HG02870 (cell line): ENCODE measurements around the gene PIK3C2G.
"Not testable (repeated sequence)": the region's sequence is repeated elsewhere in the genome, so short reads cannot be mapped to it uniquely, and the experiment has no call there.

Experiments
- ATAC-seq: cut with Tn5 transposase; IDR thresholded peaks from one replicate; pipeline ENCODE4 v1.9.1; 2021; ENCODE audit warnings: mild to moderate bottlenecking, moderate library complexity; ENCODE audit not compliant: unreplicated experiment

The PIK3C2G gene

DNA sequence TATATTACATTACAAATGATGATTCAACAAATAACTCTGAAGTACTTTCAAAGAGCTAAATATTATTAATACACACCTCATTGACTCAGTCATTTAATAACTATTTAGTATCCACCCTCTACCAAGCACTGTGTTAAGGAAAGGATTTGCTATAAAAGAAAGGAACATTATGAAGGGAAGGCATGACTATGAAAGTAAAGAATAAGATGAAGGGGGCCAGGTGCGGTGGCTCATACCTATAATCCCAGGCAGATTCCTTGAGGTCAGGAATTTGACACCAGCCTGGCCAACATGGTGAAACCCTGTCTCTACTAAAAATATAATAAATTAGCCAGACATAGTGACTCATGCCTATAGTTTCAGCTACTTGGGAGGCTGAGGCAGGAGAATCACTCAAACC lies 368.6 kb downstream of the PIK3C2G start:
- no peak for ATAC-seq

DNA sequence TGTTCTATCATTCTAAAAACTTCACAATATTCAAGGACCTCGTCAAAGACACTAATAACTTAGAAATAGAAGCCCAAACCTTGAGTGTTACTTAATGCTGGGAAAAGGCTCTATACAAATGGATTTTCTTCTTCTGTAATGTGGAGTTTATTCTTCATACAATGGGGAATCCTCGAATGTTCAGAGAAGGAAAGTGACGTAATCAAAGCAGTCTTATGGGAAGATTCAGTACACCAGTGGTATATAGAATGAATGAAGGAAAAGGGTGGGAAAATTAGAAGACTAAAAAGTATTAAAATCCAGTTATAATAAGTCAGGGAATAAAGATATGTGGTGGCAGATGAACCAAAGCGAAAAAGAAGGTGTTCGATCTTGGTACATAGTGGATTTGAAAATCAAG lies 370.0 kb downstream of the PIK3C2G start:
- no peak for ATAC-seq

DNA sequence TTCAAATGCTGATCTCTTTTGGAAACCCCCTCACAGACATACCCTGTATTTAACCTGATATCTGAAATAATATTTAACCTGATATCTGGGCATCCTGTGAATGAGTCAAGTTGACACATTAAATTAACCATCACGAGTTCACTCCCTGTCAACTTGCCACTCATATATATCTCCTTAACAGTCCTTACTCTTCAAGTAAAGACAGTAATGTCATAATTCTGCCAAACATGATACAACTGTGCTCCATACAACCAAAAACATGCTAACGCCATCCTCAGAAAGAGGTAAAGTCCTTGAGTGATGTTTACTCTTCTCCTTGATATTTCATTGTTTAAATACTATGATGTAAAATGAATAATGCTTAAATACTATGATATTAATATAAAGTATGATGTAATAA lies 371.5 kb downstream of the PIK3C2G start:
- no peak for ATAC-seq

DNA sequence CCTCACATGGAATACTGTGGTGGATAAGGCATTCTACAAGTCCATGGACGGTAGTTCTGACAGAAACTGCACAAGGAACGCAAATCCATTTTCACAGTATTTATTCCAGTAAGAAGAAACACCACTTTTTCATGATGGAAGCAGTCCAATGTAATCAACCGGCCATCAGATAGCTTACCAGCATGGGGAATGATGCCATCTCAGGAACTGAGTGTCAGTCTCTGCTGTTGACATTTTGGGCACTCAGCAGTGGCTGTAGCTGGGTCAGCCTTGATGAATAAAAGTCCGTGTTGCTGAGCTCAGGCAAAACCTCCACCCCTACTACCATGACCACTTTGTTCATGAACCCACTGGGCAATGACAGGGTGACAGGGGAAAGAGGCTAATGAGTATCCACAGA lies 373.1 kb downstream of the PIK3C2G start:
- no peak for ATAC-seq

DNA sequence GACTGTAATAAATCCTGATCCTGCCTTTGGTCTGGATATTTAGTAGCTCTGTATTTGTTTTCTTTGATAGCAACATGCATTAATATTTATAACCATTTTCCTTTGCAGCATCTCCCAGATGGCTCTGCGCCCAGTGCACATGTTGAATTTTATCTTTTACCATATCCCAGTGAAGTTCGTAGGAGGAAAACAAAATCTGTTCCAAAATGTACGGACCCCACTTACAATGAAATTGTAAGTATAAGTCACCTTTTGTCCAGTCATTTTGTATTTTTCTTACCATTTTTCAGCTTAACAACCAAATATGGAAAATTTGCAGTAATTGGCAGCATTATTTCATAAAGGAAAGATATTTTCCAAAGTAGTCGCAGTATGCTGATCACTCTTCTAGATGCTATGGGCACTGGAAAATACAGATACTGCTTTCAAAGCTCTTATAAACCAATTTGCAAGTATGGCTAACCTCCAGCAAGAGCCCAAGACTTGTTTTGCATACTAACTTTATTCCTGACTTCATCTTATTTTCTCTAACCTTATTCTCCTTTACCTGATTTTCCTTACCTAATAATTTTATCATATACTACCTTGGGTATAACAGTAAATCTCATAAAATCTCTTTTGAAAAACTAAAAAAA lies 379.1 kb downstream of the PIK3C2G start:
- no peak for ATAC-seq

DNA sequence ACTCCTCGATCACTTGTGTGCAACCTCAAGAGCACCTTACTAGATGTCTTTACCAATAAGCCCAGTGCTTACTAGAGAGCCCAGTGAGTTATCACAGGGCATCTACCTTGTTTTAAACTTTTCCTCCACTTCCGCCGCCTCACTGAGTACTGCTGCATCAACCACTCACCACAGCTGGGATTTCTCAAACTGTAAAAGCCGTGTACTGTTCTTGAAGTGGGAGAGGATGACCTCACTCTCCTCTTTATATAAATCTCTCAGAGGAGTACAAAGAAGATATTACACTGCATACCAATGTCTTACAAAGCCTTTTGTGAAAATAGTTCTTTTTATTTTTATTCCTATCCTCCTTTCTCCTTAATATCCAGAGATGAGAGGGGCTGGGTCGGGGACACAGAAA lies 382.4 kb downstream of the PIK3C2G start:
- no peak for ATAC-seq

DNA sequence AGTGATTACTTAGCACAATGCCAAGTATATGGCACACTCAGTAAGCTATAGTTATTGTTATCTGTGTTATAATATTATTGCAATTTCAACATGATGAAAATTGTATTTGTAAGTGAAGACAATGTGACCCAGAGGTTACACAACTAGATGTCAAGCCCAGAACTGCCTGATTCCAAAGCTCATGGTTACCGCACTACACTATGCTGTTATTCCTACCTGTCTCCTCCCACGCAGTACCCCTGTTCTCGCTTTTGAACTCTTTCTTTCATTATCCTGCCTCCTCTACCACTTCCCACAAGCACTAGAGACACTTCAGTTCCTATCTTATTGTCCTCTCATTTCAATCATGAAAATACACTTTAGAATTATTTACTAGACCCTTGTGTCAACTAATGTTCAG lies 383.2 kb downstream of the PIK3C2G start:
- ATAC-seq: no peak

DNA sequence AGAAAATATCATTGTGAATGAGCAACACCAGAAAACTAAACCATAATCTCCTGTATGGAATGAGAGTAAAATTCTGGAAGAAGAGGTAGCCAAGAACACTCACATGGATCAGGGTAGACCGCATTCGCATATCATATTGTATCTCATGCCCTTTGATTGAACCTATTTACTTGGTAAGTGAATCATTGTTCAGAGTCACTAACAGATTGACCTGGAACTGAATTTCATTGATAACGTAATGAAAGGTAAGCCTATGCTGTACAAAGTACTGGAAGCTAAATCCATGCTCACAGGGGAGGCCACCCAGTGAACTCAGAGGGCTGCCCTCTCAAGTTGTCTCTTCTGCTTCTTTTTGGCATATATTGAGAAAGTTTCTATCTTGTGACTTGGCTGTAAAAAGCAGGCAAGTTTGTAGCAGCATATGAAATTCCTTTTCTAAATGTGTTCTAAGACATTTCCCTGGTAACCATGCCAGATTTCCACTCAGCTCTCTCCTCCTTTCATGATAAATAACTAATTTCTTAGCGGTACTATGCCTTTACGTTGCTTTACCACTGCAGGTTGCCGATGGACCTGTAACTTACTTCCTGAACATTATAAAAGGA lies 385.1 kb downstream of the PIK3C2G start:
- ATAC-seq: no peak

DNA sequence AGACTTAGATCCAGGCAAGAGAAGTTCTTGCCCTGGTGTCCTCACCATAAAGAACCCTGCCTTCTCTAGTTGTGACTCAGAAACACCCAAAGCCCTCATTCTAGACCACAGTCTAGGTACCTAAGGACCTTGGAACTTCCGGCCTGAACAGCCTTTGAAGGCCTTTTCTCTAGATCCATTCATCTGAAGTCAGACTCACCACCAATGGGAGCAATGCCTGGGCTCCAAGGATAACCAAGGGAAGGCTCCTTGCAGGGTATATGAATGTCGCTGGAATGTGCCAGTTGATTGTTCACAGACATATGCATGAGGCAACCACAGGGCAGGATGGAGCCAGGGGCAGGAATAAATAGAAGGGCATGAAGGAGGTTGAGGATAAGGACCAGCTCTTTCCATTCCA lies 390.2 kb downstream of the PIK3C2G start:
- ATAC-seq: no peak

DNA sequence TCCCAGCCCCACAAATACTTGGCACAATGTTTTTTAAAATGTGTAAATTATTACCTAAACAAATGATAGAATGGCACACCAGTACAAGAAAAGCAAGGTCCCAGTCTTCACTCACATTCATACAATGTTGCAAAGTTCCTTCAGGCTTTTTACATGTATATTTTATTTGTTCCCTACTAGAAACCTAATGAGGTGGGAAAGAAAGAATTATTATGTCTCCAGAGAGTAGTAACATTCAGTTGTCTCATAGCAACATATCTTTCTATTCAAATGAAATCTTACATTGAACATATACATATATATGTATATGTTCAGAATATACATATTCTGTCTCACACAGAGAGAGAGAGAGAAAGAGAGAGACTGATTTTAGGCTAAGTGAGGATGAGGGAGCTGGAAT lies 391.3 kb downstream of the PIK3C2G start:
- ATAC-seq: no peak

DNA sequence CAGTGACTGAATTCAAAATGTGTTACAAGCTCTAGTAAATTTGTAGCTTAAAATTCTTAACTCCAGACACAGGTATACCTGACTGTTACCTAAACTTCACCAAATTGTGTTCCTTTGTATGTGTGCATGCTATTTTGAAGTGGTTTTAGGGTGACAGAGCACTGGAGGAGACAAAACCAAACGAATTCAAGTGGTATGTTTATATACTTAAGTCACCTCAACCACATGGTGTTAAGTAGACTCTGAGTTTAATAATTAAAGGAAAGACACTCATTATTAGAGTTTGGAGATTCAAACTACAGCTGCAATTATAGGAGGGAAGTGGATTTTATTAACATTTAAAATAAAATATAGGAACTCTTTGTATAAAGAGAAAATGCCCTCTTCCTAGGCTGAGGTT lies 392.1 kb downstream of the PIK3C2G start:
- no peak for ATAC-seq

DNA sequence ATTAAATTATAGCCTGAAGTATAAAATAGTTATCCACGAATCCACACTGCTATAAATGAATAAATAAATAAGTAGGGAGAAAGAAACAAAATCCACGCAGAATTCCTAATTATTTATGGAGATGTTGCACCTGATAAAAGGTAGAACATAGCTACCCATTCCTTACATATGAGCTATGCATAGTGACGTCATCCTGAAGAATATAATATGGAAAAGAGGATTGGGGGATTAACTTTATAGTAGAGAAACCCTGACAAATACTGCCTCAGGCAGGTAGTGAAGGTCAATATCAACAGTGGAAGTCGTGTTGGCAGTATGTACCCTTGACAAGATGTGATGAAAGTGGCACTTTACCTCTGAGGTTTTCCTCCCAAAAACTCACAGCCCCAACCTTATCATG lies 394.0 kb downstream of the PIK3C2G start:
- ATAC-seq: no peak

DNA sequence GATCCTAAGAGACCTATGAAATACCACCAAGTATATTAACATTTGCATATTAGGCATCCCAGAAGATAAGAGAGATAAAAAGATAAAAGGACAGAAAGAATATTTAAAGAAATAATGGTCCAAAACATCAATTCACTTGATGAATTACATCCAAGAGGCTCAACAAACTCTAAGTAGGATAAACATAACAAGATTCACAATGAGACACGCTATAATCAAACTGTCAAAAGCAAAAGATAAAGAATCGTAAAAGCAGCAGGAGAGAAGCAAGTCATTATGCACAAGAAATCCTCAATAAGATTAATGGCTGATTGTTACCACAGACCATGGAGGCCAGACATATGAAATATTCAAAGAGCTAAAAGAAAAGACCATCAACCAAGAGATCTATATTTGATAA lies 396.9 kb downstream of the PIK3C2G start:
- no peak for ATAC-seq

DNA sequence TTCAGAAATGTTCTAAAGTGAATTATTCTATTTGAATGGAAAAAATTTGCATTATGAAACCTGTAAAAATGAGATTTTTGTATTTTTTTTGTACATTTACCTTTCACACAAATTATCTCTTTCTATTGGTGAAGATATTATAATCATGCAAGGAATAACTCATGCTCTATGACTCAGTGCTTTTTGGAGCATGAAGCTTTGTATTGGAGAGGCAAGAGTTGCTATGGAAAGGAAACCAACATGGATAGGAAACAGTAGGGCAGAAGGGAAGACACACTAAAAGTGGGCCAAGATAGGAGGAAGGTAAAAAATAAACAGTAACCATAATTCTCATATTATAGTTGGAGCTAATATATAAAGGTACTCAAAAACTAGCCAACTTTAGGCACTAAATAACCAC lies 397.5 kb downstream of the PIK3C2G start:
- no peak for ATAC-seq

DNA sequence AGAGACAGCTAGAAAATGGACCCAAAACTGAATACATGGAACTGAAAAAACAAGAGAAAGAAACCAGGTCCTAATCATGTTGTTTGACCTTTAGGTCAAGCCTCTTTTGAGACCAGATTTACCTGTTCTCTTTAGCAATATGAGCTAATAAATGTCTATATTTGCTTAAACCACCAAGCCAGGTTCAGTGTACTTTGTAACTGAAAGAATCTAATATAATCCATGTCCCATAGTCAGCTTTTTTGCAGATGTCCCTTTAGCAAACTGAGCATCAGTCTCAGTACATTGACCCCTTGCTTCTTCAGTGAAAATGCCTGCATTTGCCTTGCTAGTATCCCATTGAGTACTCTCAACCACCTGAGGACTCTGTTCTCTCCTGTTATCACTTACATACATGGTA lies 414.8 kb downstream of the PIK3C2G start:
- ATAC-seq: no peak

DNA sequence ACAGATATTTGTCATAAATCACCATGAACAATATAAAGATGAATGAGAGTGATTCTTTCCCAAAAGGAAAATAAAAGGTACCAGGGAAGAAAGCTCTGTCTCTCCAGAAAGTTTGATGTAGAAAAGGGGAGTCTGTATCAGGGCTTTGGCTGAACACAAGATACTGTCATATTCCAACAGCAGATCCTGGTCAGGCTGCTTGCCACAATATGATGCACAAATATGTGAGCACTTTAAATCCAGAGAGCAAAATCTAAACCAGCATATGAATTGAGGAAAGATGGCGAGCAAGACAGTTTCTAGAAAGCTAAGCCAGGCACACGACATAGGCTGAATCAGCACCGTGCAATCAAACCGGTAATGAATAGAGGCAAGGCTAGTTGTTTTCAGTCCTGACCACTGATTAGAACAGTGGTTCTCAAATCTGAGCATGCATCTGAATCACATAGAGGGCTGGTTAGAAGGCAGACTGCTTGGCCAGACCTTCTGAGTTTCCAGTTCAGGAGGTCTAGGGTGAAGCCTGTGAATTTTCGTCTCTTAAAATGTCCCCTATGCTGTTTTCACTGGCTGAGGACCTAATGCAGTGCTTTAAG lies 415.8 kb downstream of the PIK3C2G start:
- ATAC-seq: no peak

DNA sequence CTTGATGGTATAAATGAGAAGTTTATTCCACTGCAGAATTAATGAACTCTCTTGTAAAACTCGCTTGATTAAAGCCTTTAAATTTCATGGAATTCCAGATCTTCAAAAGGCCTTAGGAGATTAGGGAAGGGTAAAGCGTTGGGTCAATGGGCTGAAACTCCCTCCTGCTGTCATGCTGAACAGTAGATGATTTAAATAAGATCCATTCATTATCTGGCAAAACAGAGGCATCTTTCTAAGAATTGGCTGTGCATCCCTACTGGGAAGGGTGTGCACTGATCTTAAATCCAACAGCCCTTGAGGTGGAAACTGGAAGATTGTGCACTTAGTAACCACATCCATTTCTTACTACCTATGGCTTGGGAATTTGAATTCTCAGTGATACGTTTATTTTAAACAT lies 420.5 kb downstream of the PIK3C2G start:
- no peak for ATAC-seq

DNA sequence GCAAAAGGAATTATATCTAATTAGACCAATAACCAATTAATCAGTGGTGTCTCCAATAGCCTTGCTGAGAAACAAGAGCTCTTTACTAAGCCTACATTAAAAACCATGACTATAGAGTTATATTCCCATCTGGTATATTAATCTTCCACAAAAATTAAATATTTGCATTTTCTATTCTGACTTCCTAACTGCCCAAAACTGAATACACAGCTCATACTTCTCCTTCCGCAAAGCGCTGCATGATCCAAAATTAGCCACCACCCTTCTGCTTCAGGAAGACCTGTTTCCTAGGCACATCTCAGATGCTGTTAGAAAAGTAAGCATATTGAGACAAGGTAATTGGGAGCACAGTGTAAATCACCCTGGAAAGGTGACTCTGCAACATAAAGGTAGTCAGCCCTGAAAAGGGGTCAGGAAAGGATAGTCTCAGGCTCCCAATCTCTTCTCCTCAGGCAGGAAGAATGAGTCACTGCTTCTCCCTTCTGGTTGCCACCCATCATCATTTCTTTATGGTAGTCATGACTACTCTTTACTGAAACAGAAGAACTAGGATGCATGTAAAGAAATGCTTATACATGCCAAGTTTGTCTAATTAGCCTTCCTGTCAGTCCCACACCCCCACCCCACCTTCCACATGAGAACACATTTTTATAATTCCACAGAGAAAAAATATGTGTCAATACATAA lies 422.2 kb downstream of the PIK3C2G start:
- ATAC-seq: no peak

DNA sequence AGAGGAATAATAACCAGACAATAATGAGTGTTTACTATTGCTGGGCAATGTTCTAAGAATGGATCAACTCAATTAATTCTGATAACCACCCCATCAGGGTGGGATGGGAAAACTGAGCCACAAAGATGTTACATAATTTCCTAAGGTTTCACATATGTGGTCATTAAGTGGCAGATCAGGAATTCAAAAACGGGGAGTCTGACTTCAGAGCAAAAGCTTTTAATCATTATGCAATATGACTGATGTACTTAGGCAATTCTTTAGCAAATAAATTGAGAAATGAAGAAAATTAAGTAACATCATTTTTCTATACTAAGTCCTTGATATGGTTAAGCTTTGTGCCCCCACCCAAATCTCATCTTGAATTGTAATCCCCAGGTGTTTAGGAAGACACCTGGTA lies 423.1 kb downstream of the PIK3C2G start:
- no peak for ATAC-seq

DNA sequence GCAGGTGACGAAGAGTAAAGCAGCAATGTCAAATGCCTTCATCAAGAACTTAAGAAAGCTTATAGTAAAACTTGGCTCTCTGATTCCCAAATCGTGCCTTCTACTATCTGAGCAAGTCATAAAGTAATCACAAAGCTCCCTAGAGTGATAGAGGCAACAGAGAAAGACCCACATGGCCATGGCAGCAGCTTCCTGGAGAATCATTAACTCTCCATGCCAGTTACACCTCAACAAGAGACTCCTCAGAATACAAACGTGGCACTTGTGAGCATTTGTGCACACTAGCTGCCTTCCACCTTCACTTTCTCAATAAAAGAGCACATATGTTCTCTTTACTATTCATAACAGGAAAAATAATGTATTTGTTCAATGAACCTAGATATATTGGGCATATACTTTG lies 428.5 kb downstream of the PIK3C2G start:
- no peak for ATAC-seq

DNA sequence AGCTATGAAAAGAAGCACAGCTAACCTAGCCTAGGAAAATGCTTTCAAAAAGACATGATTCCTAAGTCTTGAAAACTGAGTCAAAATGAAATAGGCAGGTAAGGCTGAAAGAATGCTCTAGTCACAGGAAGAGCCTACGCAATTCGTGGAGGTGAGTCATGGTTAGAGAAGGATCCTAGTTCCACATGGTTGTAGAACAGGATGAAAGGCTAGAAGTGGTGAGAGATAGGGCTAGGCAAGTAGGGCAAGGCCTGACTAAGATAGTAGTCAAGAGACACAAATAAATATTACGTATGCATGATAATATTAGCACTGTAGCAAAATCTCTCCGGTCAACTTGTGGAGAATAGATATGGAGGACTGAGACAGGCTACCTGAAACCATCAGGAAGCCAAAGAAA lies 429.3 kb downstream of the PIK3C2G start:
- ATAC-seq: no peak

DNA sequence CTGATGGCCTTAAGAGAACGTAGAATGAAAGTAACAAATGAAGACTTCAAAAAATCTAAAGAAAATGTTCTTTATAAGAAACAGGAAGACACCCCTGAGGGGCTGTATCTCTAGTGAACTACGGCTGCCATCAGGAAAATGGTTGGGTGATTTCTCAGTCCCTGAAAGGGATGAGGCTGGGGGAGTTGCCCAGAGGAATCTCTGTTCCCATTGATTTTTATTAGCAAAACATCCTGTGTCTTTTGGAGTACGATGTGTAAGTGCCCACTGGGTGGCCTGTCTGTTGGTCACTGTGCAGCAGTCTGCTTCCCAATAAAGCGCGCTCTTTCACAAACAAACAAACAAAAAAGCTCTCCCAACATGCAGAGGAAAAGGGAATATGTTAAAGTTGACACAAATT lies 432.7 kb downstream of the PIK3C2G start:
- ATAC-seq: not testable (repeated sequence)
